Stimulated activated naive CD8-positive, alpha-beta T cell treated with anti-CD3 and anti-CD28 coated beads, Interleukin-15, Interleukin-2, amounts not matched to agents 100 U/mL and 50 U/mL, for 24 hours (primary cell): ENCODE results near the gene ZFP36.
"Not testable (repeated sequence)": the region's sequence is repeated elsewhere in the genome, so short reads cannot be mapped to it uniquely, and the experiment has no call there.

Source experiments
- ATAC-seq: fragments of 150-1000 bp; cut with Tn5 transposase; one replicate; pipeline ENCODE4 v1.10.0; 2021
- DNase-seq: peaks from one replicate; pipeline ENCODE4 v3.0.0; 2021

ZFP36 gene

GRCh38 chr19:39445196-39446111 lies 38.8 kb downstream of the ZFP36 start, which contains the start of gene SUPT5H:
Gene SUPT5H, plus strand, starts transcription at chr19:39445582. Its CDS starts 309 bp downstream, at chr19:39445891.
- ATAC-seq, result peak; percentile 93

GRCh38 chr19:39446365-39447084 lies 39.9 kb downstream of the ZFP36 start:
- DNase-seq (no peak), ATAC-seq (no peak)

More at GRCh38 chr19:39445196-39446111, 38.8 kb downstream of the ZFP36 start, which contains the start of gene SUPT5H:
- DNase-seq, result peak; percentile 96

- ATAC-seq (peak; percentile 4), DNase-seq (peak; percentile 63)
Measured at GRCh38 chr19:39448271-39448670, 41.6 kb downstream of the ZFP36 start.

GRCh38 chr19:39449116-39449797 lies 42.6 kb downstream of the ZFP36 start:
- DNase-seq, result no peak
- ATAC-seq, result no peak

GRCh38 chr19:39451257-39451656 lies 44.6 kb downstream of the ZFP36 start:
- ATAC-seq, result not testable (repeated sequence)

More at GRCh38 chr19:39451257-39451656, 44.6 kb downstream of the ZFP36 start:
- DNase-seq, result not testable (repeated sequence)
